PC-9 (cell line): ENCODE data around the gene MYO3B.

Experiments
- CTCF ChIP-seq: fragments of 200-600 bp; sonication (generic); conservative IDR thresholded peaks from 2 replicates; pipeline ENCODE4 v1.6.1; 2017; ENCODE audit warnings: mixed run types, antibody characterized with exemption, mild to moderate bottlenecking, moderate library complexity
- EZH2 ChIP-seq: fragments of 200-600 bp; sonication (generic); IDR thresholded peaks from 2 replicates; pipeline ENCODE4 v1.8.0; 2017; ENCODE audit warnings: antibody characterized with exemption, low read depth

- TF ChIP-seq EZH2: no peak
- no peak for TF ChIP-seq CTCF
Measured at GRCh38 chr2:170354855-170355780, 177.2 kb downstream of the MYO3B start.
